Stimulated activated CD4-positive, alpha-beta T cell treated with anti-CD3 and anti-CD28 coated beads, Interleukin-15, amount 100 ng/mL, for 24 hours (primary cell): ENCODE results near the gene INSC.

Experiments
- DNase-seq: peaks from one replicate; pipeline ENCODE4 v3.0.0-alpha.2; 2020

Gene INSC

GRCh38 chr11:15109602-15110001 lies 5.1 kb upstream of the INSC start:
- no peak for DNase-seq

GRCh38 chr11:15111215-15111614 lies 3.5 kb upstream of the INSC start:
- DNase-seq: no peak

GRCh38 chr11:15112131-15112541 lies 2.6 kb upstream of the INSC start:
- DNase-seq: no peak

GRCh38 chr11:15113381-15113780 lies 1.3 kb upstream of the INSC start:
- DNase-seq: no peak

- DNase-seq: no peak
Measured at GRCh38 chr11:15115686-15116085, 963 bp downstream of the INSC start.

GRCh38 chr11:15117751-15118150 lies 3.0 kb downstream of the INSC start:
- no peak for DNase-seq

- no peak for DNase-seq
Measured at GRCh38 chr11:15118431-15118830, 3.7 kb downstream of the INSC start.

- DNase-seq: no peak
Measured at GRCh38 chr11:15119352-15119751, 4.6 kb downstream of the INSC start.

- DNase-seq: no peak
Measured at GRCh38 chr11:15119826-15120225, 5.1 kb downstream of the INSC start.

GRCh38 chr11:15123849-15124248 lies 9.1 kb downstream of the INSC start:
- no peak for DNase-seq

GRCh38 chr11:15124528-15124927 lies 9.8 kb downstream of the INSC start:
- DNase-seq: no peak

GRCh38 chr11:15127341-15127740 lies 12.6 kb downstream of the INSC start:
- no peak for DNase-seq

GRCh38 chr11:15128621-15129020 lies 13.9 kb downstream of the INSC start:
- no peak for DNase-seq

- DNase-seq: no peak
Measured at GRCh38 chr11:15136166-15136565, 21.4 kb downstream of the INSC start.

GRCh38 chr11:15139096-15139770 lies 24.5 kb downstream of the INSC start:
- DNase-seq: no peak

- no peak for DNase-seq
Measured at GRCh38 chr11:15139958-15140659, 25.4 kb downstream of the INSC start.

- no peak for DNase-seq
Measured at GRCh38 chr11:15141381-15141780, 26.7 kb downstream of the INSC start.

- DNase-seq: no peak
Measured at GRCh38 chr11:15142838-15143237, 28.1 kb downstream of the INSC start.

- DNase-seq: no peak
Measured at GRCh38 chr11:15143855-15144254, 29.1 kb downstream of the INSC start.

GRCh38 chr11:15144347-15144746 lies 29.6 kb downstream of the INSC start:
- no peak for DNase-seq

- DNase-seq: no peak
Measured at GRCh38 chr11:15145151-15145550, 30.4 kb downstream of the INSC start.

GRCh38 chr11:15145615-15146014 lies 30.9 kb downstream of the INSC start:
- DNase-seq: no peak

- DNase-seq: no peak
Measured at GRCh38 chr11:15146271-15147003, 31.7 kb downstream of the INSC start.

- no peak for DNase-seq
Measured at GRCh38 chr11:15148169-15148568, 33.4 kb downstream of the INSC start.
